CD4-positive, alpha-beta T cell (primary cell): ENCODE results near the gene CASTOR1. TPM values are rescaled to one million over a fixed set of nuclear protein-coding genes. Genes with fewer than 3 reads are reported as not detected.

Experiments
- ATAC-seq: fragments of 200-7000 bp; cut with Tn5 transposase; one replicate; pipeline ENCODE4 v1.10.0; 2022; ENCODE audit warnings: mild to moderate bottlenecking; ENCODE audit not compliant: poor library complexity
- CTCF ChIA-PET: fragments of 350-600 bp; sonication (Branson Sonifier 250); formaldehyde crosslinking; loops from one replicate; lab custom pipeline; 2021; ENCODE audit warnings: antibody characterized with exemption, inconsistent platforms; lab: Charles Lee
- POLR2A ChIA-PET: fragments of 350-600 bp; sonication (Branson Sonifier 250); formaldehyde crosslinking; loops from one replicate; lab custom pipeline; 2021; ENCODE audit warnings: antibody characterized with exemption, inconsistent platforms; lab: Charles Lee
- DNase-seq, 14 experiments: peaks; one replicate each; pipeline ENCODE4 v3.0.0-alpha.2; 2013 to 2020; ENCODE audit warnings: mixed read lengths in 2 of 14
- H3K27ac ChIP-seq, 2 donors: one replicate each; pipeline versions ENCODE4 v1.5.1 to v1.7.0; 2013; ENCODE audit warnings: low read length in 2 of 2, low read depth in 1 of 2, mild to moderate bottlenecking in 1 of 2
- H3K27me3 ChIP-seq, 2 experiments: 1 replicate in 1 of 2; 2 replicates in 1 of 2; pipeline versions ENCODE4 v1.6.1 to v1.7.0; 2013; ENCODE audit warnings: low read length in 2 of 2, control low read depth in 1 of 2, mild to moderate bottlenecking in 1 of 2, moderate library complexity in 1 of 2; ENCODE audit not compliant: insufficient read depth in 2 of 2, control insufficient read depth in 1 of 2
- H3K36me3 ChIP-seq: one replicate; pipeline ENCODE4 v1.6.1; 2013; ENCODE audit warnings: low read length, control low read depth; ENCODE audit not compliant: insufficient read depth
- H3K4me1 ChIP-seq: one replicate; pipeline ENCODE4 v1.6.1; 2013; ENCODE audit warnings: low read length, control low read depth; ENCODE audit not compliant: insufficient read depth
- H3K4me3 ChIP-seq: one replicate; pipeline ENCODE4 v1.5.1; 2013; ENCODE audit warnings: mild to moderate bottlenecking, low read length, moderate library complexity
- H3K9me3 ChIP-seq, 2 experiments: 1 replicate in 1 of 2; 2 replicates in 1 of 2; pipeline versions ENCODE4 v1.6.1 to v1.7.0; 2013; ENCODE audit warnings: low read length in 2 of 2, mild to moderate bottlenecking in 2 of 2, control low read depth in 1 of 2, moderate library complexity in 1 of 2; ENCODE audit not compliant: control insufficient read depth in 1 of 2, insufficient read depth in 1 of 2
- H3K27ac Mint-ChIP-seq: one replicate; pipeline ENCODE4 v1.8.0; 2020; ENCODE audit warnings: mixed read lengths
- H3K27me3 Mint-ChIP-seq: one replicate; pipeline ENCODE4 v1.8.0; 2021; ENCODE audit warnings: mixed read lengths
- H3K36me3 Mint-ChIP-seq: one replicate; pipeline ENCODE4 v1.8.0; 2021; ENCODE audit warnings: low read depth, mixed read lengths
- H3K4me1 Mint-ChIP-seq: one replicate; pipeline ENCODE4 v1.8.0; 2021; ENCODE audit warnings: low read depth, mixed read lengths
- H3K4me3 Mint-ChIP-seq: one replicate; pipeline ENCODE4 v1.8.0; 2020; ENCODE audit warnings: mild to moderate bottlenecking, mixed read lengths
- H3K9me3 Mint-ChIP-seq: one replicate; pipeline ENCODE4 v1.8.0; 2020; ENCODE audit warnings: mixed read lengths
- CTCF ChIP-seq: fragments of 200-600 bp; IDR thresholded peaks from one replicate; pipeline ENCODE4 v1.8.0; 2022; ENCODE audit warnings: antibody characterized with exemption, mild to moderate bottlenecking
- intact Hi-C, 2 experiments: fragments of 100-400 bp; cut with DNase I in 1 of 2; cut with micrococcal nuclease in 1 of 2; formaldehyde crosslinking; loops; one replicate each; pipeline versions ENCODE4 v1.15.1 to v1.9.0; 2023 to 2025; cut with DNase I, micrococcal nuclease
- total RNA-seq, 174 experiments: library from RNA in 2 of 174; stranded (reverse) in 2 of 174; gene quantifications; one replicate each; pipeline ENCODE4 v1.2.3 and lab custom pipeline; 2021 to 2026

Gene CASTOR1
- total RNA-seq, 2 experiments from 2014 or later: 7.9 to 8.8 TPM

GRCh38 chr22:30313527-30314363, 24.4 kb upstream of the CASTOR1 start:
- Mint-ChIP-seq H3K4me3 (peak overlapping the region; percentile 14), H3K9me3 (no peaks in the 10 kb centered on the region), H3K36me3 (peaks cover 40% of the 10 kb centered on the region), H3K27me3 (no peaks in the 10 kb centered on the region), H3K27ac (peak overlapping the region; percentile 84), H3K4me1 (peaks cover 93% of the 10 kb centered on the region)
- intact Hi-C loops: loop anchor here in 1 of 2 experiments (2.0 kb wide), 1 partner anchor 17 kb away; no protein-coding TSS in a partner anchor
- Histone ChIP-seq H3K27me3 (no peaks in the 10 kb centered on the region), H3K4me1 (peaks cover 99% of the 10 kb centered on the region), H3K36me3 (peaks cover 23% of the 10 kb centered on the region), H3K9me3 (no peaks in the 10 kb centered on the region), H3K4me3 (no peak overlapping the region), H3K27ac (peak overlapping the region; percentile 39 to 69)
- POLR2A ChIA-PET: interaction anchor here (0.5 to 6.4 kb wide), 7 partner anchors 8 to 125 kb away, joined by 3 to 66 read pairs (median 11); partner anchors contain the start of genes CASTOR1, CCDC157, SF3A1 and TBC1D10A
- no peak for DNase-seq
- CTCF ChIA-PET: interaction anchor here (1.2 to 4.3 kb wide), 2 partner anchors 9 to 24 kb away, joined by 6 to 28 read pairs; partner anchors contain the start of gene CASTOR1
- ATAC-seq: no peak
- TF ChIP-seq CTCF: no peak

- H3K27me3 ChIP-seq: no peaks in the 10 kb centered on the region
- DNase-seq (peak in 1 of 14 experiments; percentile 45), ATAC-seq (no peak)
- H3K4me3 Mint-ChIP-seq: peak overlapping the region; percentile 32
- H3K4me1 ChIP-seq: peaks cover 99% of the 10 kb centered on the region
- H3K4me1 Mint-ChIP-seq: peaks cover 93% of the 10 kb centered on the region
- H3K27ac ChIP-seq: peak overlapping the region; percentile 62 to 86
- ChIA-PET POLR2A (interaction anchor here (1.2 to 6.4 kb wide), 4 partner anchors 13 to 44 kb away, joined by 3 to 66 read pairs (median 32); partner anchors contain the start of genes CASTOR1, CCDC157, SF3A1 and TBC1D10A), CTCF (no interaction called here)
- no peaks in the 10 kb centered on the region for H3K9me3 ChIP-seq
- peaks cover 11% of the 10 kb centered on the region for H3K36me3 ChIP-seq
- H3K27ac Mint-ChIP-seq: peak overlapping the region; percentile 83
- TF ChIP-seq CTCF: no peak
- peaks cover 29% of the 10 kb centered on the region for H3K36me3 Mint-ChIP-seq
- no peaks in the 10 kb centered on the region for H3K9me3 Mint-ChIP-seq
- intact Hi-C loops: loop anchor here in 1 of 2 experiments (2.0 kb wide), 1 partner anchor 15 kb away; no protein-coding TSS in a partner anchor
- no peaks in the 10 kb centered on the region for H3K27me3 Mint-ChIP-seq
- no peak overlapping the region for H3K4me3 ChIP-seq
These were observed 22.7 kb upstream of the CASTOR1 start for GRCh38 chr22:30312053-30312452.

- H3K27me3 ChIP-seq: no peaks in the 10 kb centered on the region
- POLR2A ChIA-PET: interaction anchor here (1.5 to 11.8 kb wide), 6 partner anchors 13 to 113 kb away, joined by 7 to 290 read pairs (median 53); partner anchors contain the start of genes CASTOR1, CCDC157, SF3A1 and TBC1D10A
These were observed 21.8 kb upstream of the CASTOR1 start for GRCh38 chr22:30310881-30311771.

More at GRCh38 chr22:30310881-30311771, 21.8 kb upstream of the CASTOR1 start:
- Mint-ChIP-seq H3K27ac (peak overlapping the region; percentile 83), H3K9me3 (no peaks in the 10 kb centered on the region), H3K27me3 (no peaks in the 10 kb centered on the region), H3K4me1 (peaks cover 94% of the 10 kb centered on the region), H3K36me3 (peaks cover 26% of the 10 kb centered on the region), H3K4me3 (peak overlapping the region; percentile 18)
- Histone ChIP-seq H3K36me3 (peaks cover 11% of the 10 kb centered on the region), H3K4me1 (peaks cover 95% of the 10 kb centered on the region), H3K27ac (peak overlapping the region; percentile 62 to 86), H3K9me3 (no peaks in the 10 kb centered on the region), H3K4me3 (no peak overlapping the region)
- ATAC-seq (no peak), DNase-seq (no peak)
- TF ChIP-seq CTCF: no peak
- intact Hi-C loops: loop anchor here in 1 of 2 experiments (2.0 kb wide), 1 partner anchor 14 kb away; no protein-coding TSS in a partner anchor
- CTCF ChIA-PET: interaction anchor here (0.9 kb wide), 1 partner anchor 23 kb away, joined by 8 read pairs; no protein-coding TSS in a partner anchor
